ENCODE results near the gene IL24.

Gene IL24

GRCh38 chr1:206935491-206936067 is 38.3 kb downstream of the IL24 start:
- TF ChIP-seq EZH2phosphoT487 (IDR thresholded peaks at IDR 0.05; ENCODE audit: low read depth) (no peak), CTCF (IDR thresholded peaks at IDR 0.05; ENCODE audit: low read depth, low read length) (peak; percentile 78)
- H4K20me1 ChIP-seq (ENCODE audit: insufficient read depth, low read length): no peaks in the 10 kb centered on the region
- no peak overlapping the region for H3K27ac ChIP-seq (ENCODE audit: low read length)
- no peaks in the 10 kb centered on the region for H3K9me3 ChIP-seq (ENCODE audit: insufficient read depth, low read length)
- no peak overlapping the region for H3K4me3 ChIP-seq (ENCODE audit: low read length)
- H3K4me1 ChIP-seq (ENCODE audit: low read length): peaks cover 39% of the 10 kb centered on the region
- no peak overlapping the region for H3K9ac ChIP-seq (ENCODE audit: low read length)
- H3K4me2 ChIP-seq (ENCODE audit: low read length): no peak overlapping the region
- H3K36me3 ChIP-seq (replicated peaks; ENCODE audit: low read depth, low read length): no peaks in the 10 kb centered on the region
- H2AFZ ChIP-seq (ENCODE audit: low read depth, low read length): no peak overlapping the region
- no peaks in the 10 kb centered on the region for H3K79me2 ChIP-seq (ENCODE audit: low read length)
- H3K27me3 ChIP-seq (ENCODE audit: low read depth, low read length): no peaks in the 10 kb centered on the region

GRCh38 chr1:206937425-206937824 is 40.2 kb downstream of the IL24 start:
- Histone ChIP-seq H3K9me3 (ENCODE audit: insufficient read depth, low read length) (no peaks in the 10 kb centered on the region), H3K79me2 (ENCODE audit: low read length) (no peaks in the 10 kb centered on the region), H3K4me1 (ENCODE audit: low read length) (peaks cover 20% of the 10 kb centered on the region), H3K36me3 (replicated peaks; ENCODE audit: low read depth, low read length) (no peaks in the 10 kb centered on the region), H3K4me2 (ENCODE audit: low read length) (no peak overlapping the region), H4K20me1 (ENCODE audit: insufficient read depth, low read length) (no peaks in the 10 kb centered on the region), H3K9ac (ENCODE audit: low read length) (no peak overlapping the region), H3K27ac (ENCODE audit: low read length) (no peak overlapping the region), H2AFZ (ENCODE audit: low read depth, low read length) (no peak overlapping the region), H3K4me3 (ENCODE audit: low read length) (no peak overlapping the region), H3K27me3 (ENCODE audit: low read depth, low read length) (no peaks in the 10 kb centered on the region)
- TF ChIP-seq EZH2phosphoT487 (IDR thresholded peaks at IDR 0.05; ENCODE audit: low read depth) (no peak), CTCF (IDR thresholded peaks at IDR 0.05; ENCODE audit: low read depth, low read length) (no peak)

GRCh38 chr1:206939131-206939530 is 41.9 kb downstream of the IL24 start:
- H3K9ac ChIP-seq (ENCODE audit: low read length): no peak overlapping the region
- H3K79me2 ChIP-seq (ENCODE audit: low read length): no peaks in the 10 kb centered on the region
- no peaks in the 10 kb centered on the region for H3K36me3 ChIP-seq (replicated peaks; ENCODE audit: low read depth, low read length)
- no peak overlapping the region for H3K27ac ChIP-seq (ENCODE audit: low read length)
- no peaks in the 10 kb centered on the region for H4K20me1 ChIP-seq (ENCODE audit: insufficient read depth, low read length)
- no peaks in the 10 kb centered on the region for H3K27me3 ChIP-seq (ENCODE audit: low read depth, low read length)
- H3K4me3 ChIP-seq (ENCODE audit: low read length): no peak overlapping the region
- H3K4me1 ChIP-seq (ENCODE audit: low read length): peaks cover 7% of the 10 kb centered on the region; the same call in 1 of the 2 replicates
- no peak overlapping the region for H3K4me2 ChIP-seq (ENCODE audit: low read length)
- no peak for TF ChIP-seq CTCF (IDR thresholded peaks at IDR 0.05; ENCODE audit: low read depth, low read length)
- TF ChIP-seq EZH2phosphoT487 (IDR thresholded peaks at IDR 0.05; ENCODE audit: low read depth): no peak
- no peak overlapping the region for H2AFZ ChIP-seq (ENCODE audit: low read depth, low read length)
- no peaks in the 10 kb centered on the region for H3K9me3 ChIP-seq (ENCODE audit: insufficient read depth, low read length)

GRCh38 chr1:206939841-206940587 is 42.8 kb downstream of the IL24 start:
- Histone ChIP-seq H3K9me3 (ENCODE audit: insufficient read depth, low read length) (no peaks in the 10 kb centered on the region), H3K36me3 (replicated peaks; ENCODE audit: low read depth, low read length) (no peaks in the 10 kb centered on the region), H4K20me1 (ENCODE audit: insufficient read depth, low read length) (no peaks in the 10 kb centered on the region), H3K9ac (ENCODE audit: low read length) (no peak overlapping the region), H2AFZ (ENCODE audit: low read depth, low read length) (no peak overlapping the region), H3K4me2 (ENCODE audit: low read length) (no peak overlapping the region), H3K27me3 (ENCODE audit: low read depth, low read length) (peaks cover under 1% of the 10 kb centered on the region; the same call in 1 of the 2 replicates), H3K79me2 (ENCODE audit: low read length) (no peaks in the 10 kb centered on the region), H3K4me1 (ENCODE audit: low read length) (peaks cover 7% of the 10 kb centered on the region; the same call in 1 of the 2 replicates), H3K27ac (ENCODE audit: low read length) (no peak overlapping the region), H3K4me3 (ENCODE audit: low read length) (no peak overlapping the region)
- TF ChIP-seq EZH2phosphoT487 (IDR thresholded peaks at IDR 0.05; ENCODE audit: low read depth) (no peak), CTCF (IDR thresholded peaks at IDR 0.05; ENCODE audit: low read depth, low read length) (no peak)
